ENCODE results near the gene TMEM250. TPM values are rescaled to one million over a fixed set of nuclear protein-coding genes. Genes with fewer than 3 reads are reported as not detected.

Gene TMEM250
- total RNA-seq, 1 donor from 2014 or later, result 40.6 TPM

GRCh38 chr9:136083558-136084062, 35.1 kb downstream of the TMEM250 start:
- DNase-seq (ENCODE audit: low spot score), result no peak

DNA sequence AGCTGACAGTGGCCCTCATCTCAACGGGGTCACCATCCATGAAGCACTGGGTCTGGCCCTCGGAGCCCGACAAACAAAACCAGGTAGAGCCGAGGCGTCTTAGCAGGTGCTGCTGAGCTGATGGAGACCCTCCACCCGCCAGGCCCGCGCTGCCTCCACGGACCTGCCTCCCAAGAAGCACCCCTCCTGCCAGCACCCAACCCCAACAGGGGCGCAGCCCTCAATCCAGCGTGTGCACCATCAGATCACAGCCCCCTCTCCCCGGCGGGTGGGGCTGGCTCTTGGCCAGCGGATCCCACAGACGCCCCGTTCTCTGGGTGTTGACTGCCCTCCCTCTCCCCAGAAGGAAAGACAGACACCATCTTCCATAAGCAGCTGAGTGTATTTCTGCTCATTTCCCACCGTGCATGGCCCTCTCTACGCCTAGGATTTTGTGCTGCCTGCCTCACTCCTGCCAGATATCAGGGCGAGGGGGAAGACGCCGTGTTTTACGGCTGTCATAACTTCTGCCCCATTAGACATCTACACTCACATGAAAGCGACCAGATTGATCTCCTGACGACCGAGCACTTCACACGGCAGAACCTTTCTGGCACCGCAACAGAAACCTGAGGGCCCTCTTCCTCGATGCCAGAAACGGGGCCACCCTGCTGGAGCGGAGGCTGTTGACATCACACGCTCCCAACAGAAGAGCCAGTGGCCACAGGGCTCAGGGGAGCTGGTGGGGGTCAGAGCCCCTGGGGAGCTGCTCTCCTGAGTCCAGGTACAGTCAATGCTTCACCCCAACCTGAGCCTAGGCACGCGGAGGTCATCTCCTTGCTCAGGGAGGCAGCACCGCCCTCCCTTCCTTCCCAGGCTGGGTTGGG, 35.9 kb downstream of the TMEM250 start:
- DNase-seq (ENCODE audit: low spot score), result no peak

DNA sequence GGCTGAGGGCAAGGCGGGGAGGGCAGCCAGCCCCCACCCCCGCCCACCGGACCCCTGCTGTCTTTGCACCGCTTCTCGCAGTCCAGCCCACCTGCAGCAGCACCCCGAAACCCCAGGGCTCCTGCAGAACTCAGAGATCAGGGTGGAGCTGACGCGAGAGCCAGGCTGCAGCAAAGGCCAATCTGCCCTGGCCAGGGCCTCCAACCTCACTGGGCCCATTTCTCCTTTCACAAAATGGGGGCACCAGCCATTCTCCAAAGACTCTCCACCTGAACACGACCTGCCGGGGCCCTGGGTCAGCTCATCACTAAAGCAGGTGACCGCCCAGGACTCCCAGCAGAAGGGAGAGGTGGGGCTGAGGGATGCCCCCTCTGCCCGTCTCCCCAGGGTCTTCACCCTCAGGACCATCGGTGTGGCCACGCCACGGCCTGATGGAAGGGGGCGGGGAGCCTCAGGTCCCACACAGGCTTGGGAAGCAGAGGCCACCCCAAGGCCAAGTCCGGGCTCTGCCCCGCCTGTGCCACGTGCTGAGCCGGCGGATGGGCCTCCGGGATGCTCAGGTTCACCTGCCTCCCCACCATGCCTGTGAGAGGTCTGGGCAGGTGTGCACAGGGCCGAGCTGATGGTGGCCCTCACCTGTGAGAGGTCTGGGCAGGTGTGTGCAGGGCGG, 36.7 kb downstream of the TMEM250 start:
- DNase-seq (ENCODE audit: low spot score), result no peak

- no peak for DNase-seq (ENCODE audit: low spot score)
Observed at GRCh38 chr9:136081113-136081825, 37.4 kb downstream of the TMEM250 start.

- DNase-seq (ENCODE audit: low spot score), result no peak
Observed at GRCh38 chr9:136080716-136081112, 38.0 kb downstream of the TMEM250 start.

- no peak for DNase-seq (ENCODE audit: low spot score)
Observed at GRCh38 chr9:136079916-136080246, 38.8 kb downstream of the TMEM250 start.

GRCh38 chr9:136079211-136079915, 39.3 kb downstream of the TMEM250 start:
- DNase-seq (ENCODE audit: low spot score), result no peak

- no peak for DNase-seq (ENCODE audit: low spot score)
Observed at GRCh38 chr9:136078498-136079011, 40.1 kb downstream of the TMEM250 start.

DNA sequence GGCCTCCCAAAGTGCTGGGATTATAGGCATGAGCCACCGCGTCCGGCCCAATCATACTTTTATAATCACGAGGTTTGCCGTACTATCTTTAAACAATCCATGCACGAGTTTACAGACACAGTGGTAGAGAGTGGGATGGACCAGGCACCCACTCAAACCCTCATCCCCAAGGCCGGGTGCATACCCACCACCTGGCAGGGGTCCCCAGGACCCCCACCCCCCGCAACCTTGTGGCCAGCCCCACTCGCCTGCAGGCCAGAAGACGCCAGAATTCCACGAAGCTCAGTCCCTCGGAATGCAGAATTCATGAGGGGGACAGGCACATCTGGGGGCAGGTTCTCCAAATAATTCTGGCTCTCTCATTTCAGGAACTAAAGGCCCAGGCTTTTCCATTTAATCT, 40.7 kb downstream of the TMEM250 start:
- no peak for DNase-seq (ENCODE audit: low spot score)

GRCh38 chr9:136077491-136077890, 41.2 kb downstream of the TMEM250 start:
- DNase-seq (ENCODE audit: low spot score), result no peak

- DNase-seq (ENCODE audit: low spot score), result no peak
Observed at GRCh38 chr9:136075881-136076678, 42.6 kb downstream of the TMEM250 start.

DNA sequence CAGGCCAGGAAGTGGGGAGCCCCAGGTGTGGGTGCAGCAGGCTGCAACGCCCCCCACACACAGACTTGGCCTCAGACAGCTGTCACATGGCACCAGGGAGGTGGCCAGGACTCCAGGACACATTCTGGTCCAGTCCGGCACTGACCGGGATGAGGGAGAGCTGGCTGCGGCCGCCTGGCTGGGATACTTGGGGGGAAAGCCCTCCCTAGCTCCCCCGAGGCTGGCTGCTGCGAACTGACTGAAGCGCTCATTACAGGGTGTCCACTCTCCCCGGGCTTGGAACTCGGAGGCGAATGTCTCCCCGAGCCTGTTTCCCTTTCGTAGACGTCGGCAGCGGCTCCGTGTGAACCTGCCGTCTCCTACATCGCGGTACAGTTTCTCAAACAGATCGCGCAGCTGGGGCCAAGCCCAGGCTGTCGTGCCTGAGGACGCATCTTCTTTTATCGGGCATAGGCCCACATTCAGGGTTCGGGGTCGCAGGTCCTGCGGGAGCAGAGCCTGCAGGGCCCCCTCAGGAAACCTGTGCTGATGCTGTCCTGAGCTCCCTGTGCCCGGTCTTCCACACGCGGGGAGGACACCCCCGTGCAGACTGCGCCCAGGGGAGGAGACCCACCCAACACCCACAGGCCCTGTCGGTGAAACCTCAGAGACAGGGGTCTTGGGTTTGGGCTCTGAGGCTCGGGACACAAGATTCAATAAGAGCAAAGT, 43.4 kb downstream of the TMEM250 start:
- no peak for DNase-seq (ENCODE audit: low spot score)

DNA sequence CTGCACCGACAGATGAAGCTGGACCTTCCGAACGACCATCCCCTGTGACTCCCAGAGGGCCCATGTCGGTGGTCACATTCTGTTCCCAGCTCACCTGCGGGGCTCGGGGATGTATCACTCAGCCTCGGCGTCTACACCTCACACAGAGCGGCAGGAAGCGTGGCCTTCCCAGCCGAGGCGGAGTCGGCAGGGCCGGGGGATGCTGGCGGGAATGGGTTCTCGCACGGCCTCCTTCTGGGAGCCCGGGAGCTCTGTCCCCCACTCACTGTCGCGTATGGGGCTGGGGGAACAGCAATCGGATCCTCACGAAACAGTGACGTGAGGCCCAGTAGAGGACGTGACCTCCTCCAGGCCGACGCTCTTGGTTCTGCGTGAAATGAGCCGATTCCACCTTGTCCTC, 44.0 kb downstream of the TMEM250 start:
- DNase-seq (ENCODE audit: low spot score), result no peak

Other genes starting within 250 kb of the TMEM250 start
- gene CAMSAP1, start 211.3 kb downstream of the TMEM250 start, total RNA-seq, result 24.4 TPM
- 35.0 TPM for gene UBAC1, start 157.5 kb downstream of the TMEM250 start, total RNA-seq
- gene NACC2, start 23.6 kb downstream of the TMEM250 start, total RNA-seq, result 59.6 TPM
- gene LHX3, start 86.3 kb upstream of the TMEM250 start, total RNA-seq, result not detected
- 8.4 TPM for gene QSOX2, start 126.9 kb upstream of the TMEM250 start, total RNA-seq
- 1.8 TPM for gene CCDC187, start 185.2 kb upstream of the TMEM250 start, total RNA-seq
- gene GPSM1, start 208.7 kb upstream of the TMEM250 start, total RNA-seq, result 24.6 TPM
- 16.4 TPM for gene DNLZ, start 244.9 kb upstream of the TMEM250 start, total RNA-seq

Measured in mucosa of gallbladder (tissue), 1 donor.